OCI-LY3 (cell line): ENCODE results near the gene MYL5.

Experiments used
- H2AFZ ChIP-seq: fragments of 200-600, 300-600 bp; shearing (Covaris generic); 2 replicates; pipeline ENCODE4 v1.6.0; 2014; ENCODE audit warnings: antibody characterized with exemption, low read depth, low read length
- H3K27ac ChIP-seq: fragments of 200-600, 300-600 bp; sonication (generic); 2 replicates; pipeline ENCODE4 v1.5.1; 2014; ENCODE audit warnings: mild to moderate bottlenecking, low read length, moderate library complexity, mixed read lengths
- H3K27me3 ChIP-seq: fragments of 200-600, 300-600 bp; sonication (generic); 2 replicates; pipeline ENCODE4 v1.6.1; 2014; ENCODE audit warnings: low read depth, low read length, mixed read lengths
- H3K36me3 ChIP-seq: fragments of 200-600, 300-600 bp; sonication (generic); replicated peaks from 2 replicates; pipeline ENCODE3; 2014; ENCODE audit warnings: low read depth, low read length, mixed read lengths
- H3K4me1 ChIP-seq: fragments of 300-600, 200-600 bp; sonication (generic); 2 replicates; pipeline ENCODE4 v1.6.1; 2014; ENCODE audit warnings: low read length, mixed read lengths
- H3K4me2 ChIP-seq: fragments of 200-600, 300-600 bp; sonication (generic); 2 replicates; pipeline ENCODE4 v1.6.1; 2014; ENCODE audit warnings: low read length, mixed read lengths
- H3K4me3 ChIP-seq: fragments of 300-600, 200-600 bp; sonication (generic); 2 replicates; pipeline ENCODE4 v1.5.1; 2014; ENCODE audit warnings: antibody characterized with exemption, mild to moderate bottlenecking, low read length, moderate library complexity
- H3K79me2 ChIP-seq: fragments of 300-600, 200-600 bp; shearing (Covaris generic); 2 replicates; pipeline ENCODE4 v1.6.1; 2014; ENCODE audit warnings: mild to moderate bottlenecking, low read length, mixed read lengths
- H3K9ac ChIP-seq: fragments of 300-600, 200-600 bp; shearing (Covaris generic); 2 replicates; pipeline ENCODE4 v1.6.0; 2014; ENCODE audit warnings: mild to moderate bottlenecking, low read length, moderate library complexity
- H3K9me3 ChIP-seq: fragments of 200-600, 300-600 bp; shearing (Covaris generic); 2 replicates; pipeline ENCODE4 v1.6.1; 2014; ENCODE audit warnings: low read length, mixed read lengths; ENCODE audit not compliant: insufficient read depth
- H4K20me1 ChIP-seq: fragments of 200-600, 300-600 bp; sonication (generic); 2 replicates; pipeline ENCODE4 v1.6.1; 2016; ENCODE audit warnings: low read length, mixed read lengths; ENCODE audit not compliant: insufficient read depth
- CTCF ChIP-seq: fragments of 200-600, 300-600 bp; sonication (generic); IDR thresholded peaks from 2 replicates; pipeline ENCODE4 v1.5.1; 2014; ENCODE audit warnings: antibody characterized with exemption, low read length, low read depth
- EZH2phosphoT487 ChIP-seq: fragments of 200-600 bp; shearing (Covaris generic); IDR thresholded peaks from 2 replicates; pipeline ENCODE4 v1.6.1; 2018; ENCODE audit warnings: antibody characterized with exemption, mixed run types, low read depth

MYL5 gene

GRCh38 chr4:679629-680028, 5.3 kb downstream of the MYL5 start:
- no peak overlapping the region for H3K9ac ChIP-seq
- peaks cover 35% of the 10 kb centered on the region for H3K4me1 ChIP-seq
- H2AFZ ChIP-seq: no peak overlapping the region
- no peak for TF ChIP-seq EZH2phosphoT487
- H3K4me2 ChIP-seq: no peak overlapping the region
- H3K4me3 ChIP-seq: no peak overlapping the region
- no peak overlapping the region for H3K27ac ChIP-seq
- H3K36me3 ChIP-seq: no peaks in the 10 kb centered on the region
- peaks cover 11% of the 10 kb centered on the region for H3K79me2 ChIP-seq
- H3K9me3 ChIP-seq: no peaks in the 10 kb centered on the region
- no peaks in the 10 kb centered on the region for H3K27me3 ChIP-seq
- no peaks in the 10 kb centered on the region for H4K20me1 ChIP-seq

DNA sequence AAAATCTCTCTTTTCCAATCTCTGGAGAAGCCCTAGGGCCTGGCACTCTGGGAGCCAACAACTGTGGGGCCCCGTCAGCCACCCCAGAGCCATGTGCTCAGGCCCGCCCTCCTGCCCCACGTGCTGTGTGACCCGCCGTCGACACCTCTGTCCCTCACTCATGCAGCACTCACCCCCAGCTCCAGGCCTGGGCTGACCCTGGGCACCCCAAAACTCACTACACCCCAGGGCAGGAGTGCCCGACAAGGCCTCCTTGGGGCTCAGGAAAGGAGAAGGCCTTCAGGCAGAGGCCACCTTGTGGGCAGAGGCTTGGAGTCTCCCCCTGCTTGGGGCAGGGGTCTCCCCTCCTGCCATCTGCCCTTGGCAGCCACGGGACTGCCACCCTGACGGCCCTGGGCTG, 5.7 kb downstream of the MYL5 start:
- Histone ChIP-seq H3K9me3 (no peaks in the 10 kb centered on the region), H3K27ac (no peak overlapping the region), H3K27me3 (no peaks in the 10 kb centered on the region), H3K4me1 (peaks cover 35% of the 10 kb centered on the region), H3K9ac (no peak overlapping the region), H3K79me2 (peaks cover 7% of the 10 kb centered on the region), H3K4me3 (peak overlapping the region; percentile 75; the same call in 1 of the 2 replicates), H2AFZ (no peak overlapping the region), H3K36me3 (no peaks in the 10 kb centered on the region), H4K20me1 (no peaks in the 10 kb centered on the region), H3K4me2 (peak overlapping the region; percentile 74; the same call in 1 of the 2 replicates)
- TF ChIP-seq EZH2phosphoT487: no peak
- no peak for TF ChIP-seq CTCF

GRCh38 chr4:680551-680927, 6.2 kb downstream of the MYL5 start:
- Histone ChIP-seq H3K4me3 (peak overlapping the region; percentile 75), H2AFZ (no peak overlapping the region), H3K9ac (peak overlapping the region; percentile 54), H3K4me1 (peaks cover 30% of the 10 kb centered on the region), H3K4me2 (peak overlapping the region; percentile 74), H3K9me3 (no peaks in the 10 kb centered on the region), H3K27me3 (no peaks in the 10 kb centered on the region), H3K36me3 (no peaks in the 10 kb centered on the region), H4K20me1 (no peaks in the 10 kb centered on the region), H3K79me2 (peaks cover 2% of the 10 kb centered on the region), H3K27ac (no peak overlapping the region)
- TF ChIP-seq EZH2phosphoT487: no peak
- TF ChIP-seq CTCF: no peak

- Histone ChIP-seq H2AFZ (no peak overlapping the region), H3K79me2 (no peaks in the 10 kb centered on the region), H3K9ac (peak overlapping the region; percentile 54), H3K4me3 (peak overlapping the region; percentile 75), H3K36me3 (no peaks in the 10 kb centered on the region), H3K27ac (no peak overlapping the region), H3K27me3 (no peaks in the 10 kb centered on the region), H3K4me1 (peaks cover 25% of the 10 kb centered on the region), H3K9me3 (no peaks in the 10 kb centered on the region), H3K4me2 (peak overlapping the region; percentile 74), H4K20me1 (no peaks in the 10 kb centered on the region)
- TF ChIP-seq EZH2phosphoT487: no peak
- no peak for TF ChIP-seq CTCF
Measured at GRCh38 chr4:680928-681645, 6.7 kb downstream of the MYL5 start.
